NCI-H146 treated with DMSO at 0.1 percent for 48 hours (cell line): ENCODE measurements around the gene NUDT14.

Source experiments
- DNase-seq: peaks from one replicate; lab custom pipeline; 2025; ENCODE audit not compliant: unreplicated experiment; lab: John Stamatoyannopoulos, UW

NUDT14 gene

DNA sequence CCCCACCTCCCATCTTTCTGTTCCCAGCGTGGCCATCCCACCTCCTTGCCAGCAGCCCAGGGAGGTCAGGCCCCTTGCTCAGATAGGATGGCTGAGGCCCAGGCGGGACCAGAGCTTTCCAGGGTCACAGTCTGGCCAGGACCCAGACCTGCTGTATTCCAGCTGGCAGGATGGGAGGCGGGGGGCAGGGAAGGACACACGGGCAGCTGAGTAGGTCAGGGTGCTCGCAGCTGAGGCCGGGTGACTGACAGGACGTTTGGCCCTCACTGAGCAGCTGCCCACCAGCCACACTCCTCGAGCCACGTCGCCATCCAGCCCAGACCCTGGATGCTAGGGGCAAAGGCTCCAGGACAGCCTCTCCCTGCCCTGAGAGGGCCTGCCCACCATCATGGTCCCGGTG, 4.0 kb downstream of the NUDT14 start:
- no peak for DNase-seq

DNA sequence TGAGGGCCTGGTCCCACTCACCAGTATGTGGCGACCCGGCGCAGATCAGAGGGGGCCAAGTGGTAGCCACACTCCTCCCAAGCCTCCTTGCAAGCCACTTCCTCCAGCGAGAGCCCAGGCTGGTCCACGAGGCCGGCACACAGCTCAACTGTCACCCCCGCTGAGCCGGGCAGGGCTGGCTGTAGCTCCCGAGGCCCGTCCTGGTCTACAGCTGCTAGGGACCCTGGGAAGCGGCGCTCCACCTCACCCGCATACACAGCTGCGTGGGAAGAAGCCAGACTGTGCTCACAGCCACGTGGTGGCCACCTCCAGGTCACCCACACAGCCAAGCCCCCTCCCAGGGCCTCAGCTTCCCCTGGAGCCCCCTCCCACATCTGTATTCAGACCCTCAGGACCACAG, 4.6 kb downstream of the NUDT14 start:
- no peak for DNase-seq

DNA sequence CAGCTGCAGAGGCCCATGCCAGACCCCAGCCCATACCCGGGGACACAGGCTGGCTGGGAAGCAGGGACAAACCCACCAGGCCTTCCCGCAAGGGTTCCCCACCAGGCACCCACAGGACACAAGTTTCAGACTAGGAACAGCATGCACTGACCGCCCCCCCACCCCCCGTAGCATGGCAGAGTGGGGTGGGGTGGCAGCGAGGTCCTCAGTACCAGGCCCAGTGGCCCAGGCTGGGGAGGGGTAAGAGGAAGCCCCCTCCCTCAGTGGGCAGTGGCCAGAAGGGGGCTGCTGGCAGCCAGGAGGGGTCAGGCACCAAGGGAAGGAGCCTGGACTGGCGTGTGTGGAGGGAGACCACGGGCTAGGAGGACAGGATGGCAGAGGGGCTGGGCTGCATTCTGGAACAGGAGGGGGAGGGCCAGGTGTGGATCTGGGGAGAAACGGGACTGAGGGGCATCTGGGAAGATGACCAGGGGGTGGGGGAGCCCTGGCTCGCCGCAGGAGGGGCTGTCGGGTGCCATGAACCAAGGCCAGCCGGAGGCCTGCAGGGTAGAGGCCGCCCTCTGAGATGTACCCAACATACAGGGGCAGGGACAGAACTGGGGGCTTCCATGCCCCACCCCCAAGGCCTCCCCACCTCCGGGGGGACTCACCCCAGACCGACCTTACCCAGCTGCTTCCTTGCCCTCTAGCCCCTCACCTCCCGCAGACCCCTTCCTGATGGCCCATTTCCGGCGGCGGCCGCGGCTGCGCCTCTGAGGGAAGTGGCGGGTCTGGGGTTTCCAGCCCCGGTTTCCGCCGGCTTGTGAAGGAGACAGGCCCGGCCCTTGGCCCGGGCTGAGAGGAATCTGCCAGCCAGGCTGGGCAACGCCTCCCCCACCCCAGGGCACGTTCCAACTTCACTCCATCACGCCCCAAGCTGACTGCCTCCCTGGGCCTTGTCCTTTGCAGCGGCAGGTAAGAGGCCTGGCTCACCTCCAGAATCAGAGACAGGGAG, 6.9 kb downstream of the NUDT14 start:
- no peak for DNase-seq

DNA sequence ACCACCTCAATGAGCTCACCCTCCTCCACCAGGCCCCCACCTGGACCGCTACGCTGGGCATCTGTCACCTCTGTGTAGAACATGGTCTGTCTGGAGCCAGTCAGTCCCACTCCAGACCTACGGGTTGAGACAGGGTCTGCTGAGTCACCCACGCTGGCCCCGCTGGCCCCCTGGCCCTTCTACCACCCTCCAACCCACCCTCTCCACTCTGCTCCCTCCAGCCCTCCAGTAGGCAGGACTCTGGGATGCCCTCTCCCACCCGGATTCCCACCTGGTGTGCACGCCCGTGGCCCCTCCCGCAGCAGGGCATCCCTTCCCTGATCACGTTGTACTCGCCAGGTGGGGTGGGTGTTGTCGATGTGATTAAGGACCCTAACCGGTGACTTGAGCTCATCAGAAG, 8.0 kb downstream of the NUDT14 start:
- no peak for DNase-seq

DNA sequence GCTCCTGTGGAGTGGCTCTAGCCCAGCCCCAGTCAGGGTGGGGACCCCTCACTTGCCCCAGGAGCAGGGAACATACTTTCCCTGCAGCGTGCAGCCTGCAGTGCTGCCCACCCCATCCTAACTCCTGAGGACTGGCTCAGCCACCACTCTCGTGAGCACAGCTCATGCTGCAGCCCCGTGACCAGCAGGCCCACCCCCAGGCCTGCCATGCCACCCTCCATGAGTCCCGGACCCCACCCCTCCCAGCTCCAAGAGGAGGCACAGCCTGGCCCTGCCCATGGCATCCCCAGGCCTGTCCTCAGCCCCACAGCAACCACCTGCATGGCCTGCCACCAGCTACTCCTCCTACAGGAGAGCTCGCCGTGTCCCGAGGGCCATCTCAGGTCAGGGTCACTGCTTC, 8.6 kb downstream of the NUDT14 start:
- no peak for DNase-seq

DNA sequence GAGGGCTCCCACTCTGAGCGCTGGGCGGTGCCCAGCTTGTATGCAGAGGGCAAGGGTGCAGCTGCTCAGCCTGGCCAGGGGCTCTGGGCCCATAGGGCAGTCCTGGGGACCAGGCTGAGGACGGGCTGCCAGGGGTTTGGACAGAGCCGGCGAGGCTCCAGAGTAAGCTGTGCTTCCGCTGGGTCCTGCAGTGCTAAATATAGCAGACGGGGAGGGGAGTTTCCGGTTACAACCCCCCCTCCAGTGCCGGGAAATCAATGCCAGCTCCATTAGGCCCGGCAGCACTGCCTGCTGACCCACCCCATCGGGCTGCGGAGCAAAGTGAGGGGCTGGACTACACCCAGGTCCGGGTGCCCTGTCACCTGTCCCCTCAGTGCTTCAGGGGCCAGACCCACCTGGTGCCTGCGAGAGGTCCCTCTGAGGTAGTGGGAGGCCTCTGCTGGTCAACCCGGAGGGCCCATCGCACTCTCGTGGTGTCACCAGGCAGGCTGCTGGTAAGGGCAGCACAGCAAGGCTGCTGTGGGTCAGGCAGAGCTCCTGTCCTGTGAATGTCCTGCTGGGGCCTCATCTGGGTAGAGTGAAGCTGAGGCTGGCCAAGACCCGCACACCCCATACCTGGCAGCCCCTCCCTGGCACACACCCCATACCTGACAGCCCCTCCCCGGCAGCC, 10.0 kb downstream of the NUDT14 start:
- DNase-seq = peak; percentile 43

DNA sequence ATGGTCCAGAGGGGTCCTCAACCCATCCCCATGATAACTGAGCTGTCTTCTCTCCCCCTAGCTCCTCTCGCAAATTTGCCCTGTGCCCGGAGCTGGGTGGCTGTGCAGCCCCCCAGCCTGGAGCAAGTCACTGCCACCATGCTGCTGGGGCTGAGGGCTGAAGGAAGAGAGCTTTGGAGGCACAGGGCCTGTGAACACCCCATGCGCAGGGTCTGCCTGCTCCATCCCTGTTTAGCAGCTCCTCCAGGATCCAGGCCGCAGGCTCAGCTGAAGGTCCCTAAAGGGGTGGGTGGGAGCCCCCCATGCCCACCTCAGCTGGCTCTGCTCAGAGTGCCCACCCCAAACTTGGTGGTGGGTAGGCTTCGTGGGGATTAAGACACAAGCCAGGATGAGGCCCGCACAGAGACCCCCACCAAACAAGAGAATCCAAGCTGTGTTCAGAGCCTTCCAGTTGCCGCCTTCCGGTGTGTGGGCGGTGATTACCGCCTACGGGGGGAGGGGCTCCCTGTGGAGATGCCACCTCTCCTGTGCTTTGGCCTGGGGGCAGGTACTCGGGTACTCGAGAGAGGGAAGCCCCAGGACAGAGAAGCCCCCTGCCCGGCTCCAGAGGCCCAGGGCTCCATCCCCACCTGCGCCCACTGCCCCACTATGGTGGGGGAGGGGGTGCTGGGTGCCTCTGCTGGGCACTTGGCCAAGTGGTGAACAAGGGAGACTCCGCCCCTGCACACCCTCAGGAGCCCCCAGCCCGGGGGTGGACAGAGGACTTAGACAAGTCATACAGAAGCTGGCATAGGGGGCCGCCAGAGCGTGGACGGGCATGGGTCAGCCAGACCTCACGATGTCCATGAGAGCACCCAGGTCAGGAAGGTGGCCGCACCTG, 11.1 kb downstream of the NUDT14 start:
- no peak for DNase-seq

DNA sequence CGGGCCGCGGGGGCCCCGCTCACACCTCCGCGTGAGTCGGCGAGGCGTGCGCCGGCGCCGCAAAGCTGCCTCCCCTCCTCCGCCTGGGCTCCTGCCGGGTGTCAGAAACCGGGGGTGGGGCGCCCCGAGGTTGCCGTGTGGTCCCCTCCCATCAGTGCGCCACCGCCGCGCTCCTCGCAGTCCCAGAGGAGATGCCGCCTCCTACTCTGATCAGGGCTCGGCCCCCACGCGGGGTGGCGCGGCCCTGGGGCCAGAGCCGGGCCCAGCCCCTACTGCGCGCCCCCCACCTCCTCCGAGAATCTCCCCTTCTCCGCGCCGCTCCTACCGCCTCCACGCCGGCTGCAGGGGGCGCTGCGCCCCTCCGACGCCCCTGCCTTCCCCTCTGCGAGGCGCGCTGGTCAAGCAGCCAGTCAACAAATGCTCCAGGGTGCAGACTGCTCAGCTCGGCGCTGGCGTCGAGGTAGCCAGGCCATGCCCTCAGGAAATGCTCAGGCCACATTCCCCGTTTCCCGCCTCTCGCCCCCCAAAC, 12.1 kb downstream of the NUDT14 start:
- no peak for DNase-seq

DNA sequence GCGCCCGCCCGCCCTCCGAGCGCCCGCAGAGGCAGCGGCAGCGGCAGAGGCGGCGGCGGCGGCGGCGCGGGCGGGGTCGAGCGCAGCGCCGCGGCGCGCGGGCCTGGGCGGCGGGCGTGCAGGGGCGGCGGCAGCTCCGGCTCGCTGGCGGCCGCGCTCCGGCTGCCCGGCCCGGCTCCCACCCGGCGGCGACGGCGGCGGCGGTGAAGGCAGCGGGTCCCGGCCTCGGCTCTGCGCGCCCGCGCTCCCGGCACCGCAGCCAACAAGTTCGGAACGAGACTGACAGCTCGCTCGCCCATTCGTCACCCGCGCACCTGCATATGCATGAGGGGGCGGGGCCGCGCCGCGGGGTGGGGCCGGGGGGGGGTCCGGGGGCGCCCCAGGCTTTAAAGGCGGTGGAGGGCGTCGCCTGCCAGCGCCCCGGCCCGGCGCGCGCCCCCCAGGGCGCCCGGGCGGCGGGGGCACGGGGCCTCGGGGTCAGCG, 12.6 kb downstream of the NUDT14 start, which contains the start of gene JAG2:
Gene JAG2, minus strand, starts transcription at position 281 of the 483 bp plus-strand sequence. CDS start 356 bp downstream, outside the sequence.
- DNase-seq = no peak

DNA sequence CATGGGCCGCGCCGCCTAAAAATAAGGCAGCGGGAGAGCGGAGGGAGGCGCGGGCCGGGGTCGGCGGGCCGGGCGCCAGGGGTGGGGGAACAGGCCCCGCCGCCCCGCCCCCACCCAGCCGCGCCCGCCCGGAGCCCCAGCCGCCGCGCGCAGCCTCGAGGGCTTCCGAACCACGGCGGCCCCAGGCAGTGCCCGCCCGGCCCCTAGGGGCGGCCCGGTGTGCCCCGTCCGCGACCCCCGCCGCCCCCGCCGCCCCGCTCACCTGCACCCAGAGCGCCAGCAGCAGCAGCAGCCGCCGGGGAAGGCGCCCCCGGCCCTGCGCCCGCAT, 13.1 kb downstream of the NUDT14 start:
- no peak for DNase-seq

DNA sequence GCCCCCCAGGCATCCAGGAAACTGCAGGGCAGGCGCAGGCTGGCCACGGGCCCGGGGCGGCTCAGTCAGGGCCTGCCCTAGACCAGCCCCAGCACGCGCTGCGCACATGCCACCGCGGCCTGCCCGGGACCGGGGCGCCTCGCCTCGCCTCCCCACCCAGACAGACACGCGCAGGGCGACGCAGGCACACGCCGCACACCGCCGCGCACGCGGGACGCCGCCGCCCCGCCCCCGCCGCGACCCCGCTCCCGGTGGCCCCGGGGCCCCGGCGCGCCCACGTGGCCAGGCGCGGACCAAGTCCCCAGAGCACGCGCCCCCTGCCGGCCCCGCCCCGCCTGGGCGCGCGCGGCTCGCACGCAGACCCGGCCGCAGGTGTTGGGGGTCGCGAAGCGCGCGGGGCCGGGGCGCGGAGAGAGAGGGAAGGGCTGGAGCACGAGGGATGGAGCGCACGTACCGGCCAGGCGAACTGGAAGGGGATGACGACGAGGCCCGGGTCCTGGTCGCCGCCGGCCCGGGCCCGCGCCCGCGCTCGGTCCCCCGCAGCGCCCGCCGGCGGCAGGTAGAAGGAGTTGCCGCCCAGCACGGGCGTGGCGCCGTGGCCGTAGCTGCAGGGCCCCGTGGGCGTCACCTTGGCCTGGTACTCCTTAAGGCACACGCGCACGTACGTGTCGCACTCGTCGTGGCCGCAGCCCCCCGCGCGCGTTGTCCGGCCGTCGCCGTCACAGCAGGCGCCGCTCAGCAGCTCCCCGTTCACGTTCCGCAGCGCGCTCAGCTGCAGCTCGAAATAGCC, 13.6 kb downstream of the NUDT14 start:
- no peak for DNase-seq

DNA sequence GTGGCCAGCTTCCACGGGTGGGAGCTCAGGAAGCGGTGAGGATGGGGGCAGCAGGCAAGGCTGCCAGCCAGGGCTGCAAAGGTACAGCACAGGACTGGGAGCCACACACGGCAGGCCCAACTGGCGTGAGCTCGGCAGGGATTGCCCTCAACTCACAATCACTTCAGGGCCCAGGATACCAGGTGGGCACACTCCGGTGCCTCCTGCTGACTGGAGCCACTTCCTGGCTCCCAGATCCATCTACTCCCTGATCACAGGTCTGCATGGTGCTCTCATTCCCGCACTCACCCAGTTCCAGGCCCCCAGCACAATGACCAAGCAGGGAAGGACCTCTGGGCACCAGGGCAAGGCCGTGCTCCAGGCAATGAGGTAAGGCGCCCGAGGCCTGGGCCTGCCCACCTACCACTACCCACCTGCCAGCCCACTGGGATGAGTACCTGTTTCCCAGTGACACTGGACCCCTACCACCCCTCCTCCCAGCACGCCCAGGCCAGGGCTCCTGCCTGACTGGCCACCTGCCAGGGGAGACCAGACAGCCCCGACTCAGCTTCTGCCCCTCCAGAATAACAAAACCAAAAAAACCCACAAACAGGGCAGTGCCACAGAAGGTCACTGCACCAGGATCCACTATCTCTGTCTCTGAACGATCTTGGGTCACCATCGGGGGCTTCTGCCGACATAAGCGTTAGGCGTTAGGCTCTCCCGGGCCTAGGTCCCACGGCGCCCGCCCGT, 14.4 kb downstream of the NUDT14 start:
- no peak for DNase-seq

DNA sequence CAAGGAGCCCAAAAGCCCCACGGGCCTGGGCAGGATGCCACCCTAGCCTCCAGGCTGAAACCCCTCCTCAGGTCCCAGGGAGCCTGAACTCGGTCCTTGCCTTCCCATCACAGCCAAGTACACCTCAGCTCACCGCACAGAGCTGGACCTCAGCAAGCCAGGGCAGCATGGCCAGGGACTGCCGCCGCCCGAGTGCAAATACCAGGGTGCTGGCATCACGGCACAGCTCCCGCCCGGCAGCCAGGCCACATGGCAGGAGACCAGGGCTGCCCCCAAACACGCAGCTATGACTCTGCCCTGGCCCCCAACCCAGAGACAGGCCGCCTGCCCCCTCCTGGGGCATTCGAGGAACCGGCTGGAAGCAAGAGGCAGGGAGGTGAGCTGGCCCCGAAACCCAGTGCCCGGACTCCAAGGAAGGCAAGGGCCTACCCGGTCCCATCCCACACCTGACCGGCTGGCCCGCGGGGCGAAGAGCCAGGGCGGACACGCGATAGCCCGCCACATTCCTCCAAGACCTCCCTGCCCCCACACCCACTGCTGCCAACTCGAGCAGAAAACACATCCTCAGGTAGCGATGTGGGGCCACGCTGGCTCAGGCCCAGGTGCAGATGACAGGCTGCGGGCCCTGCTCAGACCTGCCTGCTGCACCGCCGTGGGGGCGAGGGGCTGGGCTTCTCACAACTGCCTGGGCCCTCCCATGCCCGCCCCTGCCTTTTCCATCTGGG, 15.2 kb downstream of the NUDT14 start:
- no peak for DNase-seq

DNA sequence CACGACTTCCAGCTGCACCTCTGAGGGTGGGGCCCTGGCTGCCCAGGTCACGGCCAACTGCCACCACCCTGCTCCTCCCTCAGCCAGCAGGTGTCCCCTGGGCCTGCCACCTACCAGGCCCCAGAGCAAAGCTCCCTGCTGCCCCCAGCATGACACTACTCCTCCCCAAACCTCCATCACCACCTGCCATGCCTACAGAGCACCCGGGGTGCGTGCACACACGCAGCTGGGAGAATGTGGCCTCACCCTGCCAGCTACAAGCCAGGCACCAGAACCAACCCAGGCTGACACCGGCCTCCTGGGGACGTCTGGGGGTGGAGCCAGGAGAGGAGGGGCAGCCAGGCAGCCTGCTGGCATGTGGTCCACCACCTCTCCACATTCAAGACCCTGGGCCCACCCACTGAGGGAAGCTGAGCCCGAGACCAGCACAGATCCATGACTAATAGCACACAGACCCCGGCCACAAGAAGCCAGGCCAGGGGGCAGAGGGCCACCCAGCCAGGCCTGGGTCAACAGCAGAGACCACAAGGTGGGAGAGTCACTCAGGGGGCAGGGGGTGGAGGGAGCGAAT, 15.9 kb downstream of the NUDT14 start:
- DNase-seq = peak; percentile 95

DNA sequence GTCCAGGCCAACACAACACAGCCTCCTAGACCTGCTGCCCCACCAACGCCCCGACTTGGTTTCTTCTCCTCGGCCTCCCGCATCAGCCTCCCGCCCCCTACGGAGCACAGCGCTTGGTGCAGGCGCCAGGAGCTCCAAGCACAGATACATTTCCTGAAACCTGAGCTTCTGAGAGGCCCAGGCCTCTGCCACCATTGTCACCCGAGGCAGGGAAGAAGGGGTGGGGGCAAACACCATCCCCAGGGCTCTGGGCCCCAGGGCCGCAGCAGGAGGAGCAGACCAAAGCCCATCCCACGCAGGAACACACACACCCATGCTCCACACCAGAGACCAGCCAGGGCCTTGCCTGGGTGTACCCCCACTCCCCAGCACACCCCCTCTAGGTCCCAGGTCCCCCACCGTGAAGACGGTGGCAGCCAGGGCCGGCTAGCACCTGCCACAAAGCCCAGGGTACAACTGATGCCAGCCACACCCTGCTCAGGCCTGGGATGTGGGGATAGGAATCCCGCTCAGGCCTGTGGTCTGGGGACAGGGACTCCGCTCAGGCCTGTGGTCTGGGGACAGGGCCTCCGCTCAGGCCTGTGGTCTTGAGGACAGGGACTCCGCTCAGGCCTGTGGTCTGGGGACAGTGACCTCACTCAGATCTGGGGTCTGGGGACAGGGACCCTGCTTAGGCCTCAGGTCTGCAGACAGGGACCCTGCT, 17.9 kb downstream of the NUDT14 start:
- no peak for DNase-seq

DNA sequence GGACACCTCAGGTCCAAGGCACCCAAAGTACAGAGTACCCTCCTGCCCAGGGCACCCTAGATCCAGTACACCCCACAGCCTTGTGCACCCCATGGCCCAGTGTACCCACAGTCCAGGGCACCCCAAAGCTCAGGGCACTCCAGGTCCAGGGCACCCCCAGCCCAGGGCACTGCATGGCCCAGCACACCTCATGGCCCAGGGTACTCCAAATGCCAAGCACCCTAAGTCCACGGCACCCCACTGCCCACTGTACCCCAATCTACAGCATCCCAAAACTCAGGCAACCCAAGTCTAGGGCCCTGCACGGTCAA, 18.5 kb downstream of the NUDT14 start:
- no peak for DNase-seq

DNA sequence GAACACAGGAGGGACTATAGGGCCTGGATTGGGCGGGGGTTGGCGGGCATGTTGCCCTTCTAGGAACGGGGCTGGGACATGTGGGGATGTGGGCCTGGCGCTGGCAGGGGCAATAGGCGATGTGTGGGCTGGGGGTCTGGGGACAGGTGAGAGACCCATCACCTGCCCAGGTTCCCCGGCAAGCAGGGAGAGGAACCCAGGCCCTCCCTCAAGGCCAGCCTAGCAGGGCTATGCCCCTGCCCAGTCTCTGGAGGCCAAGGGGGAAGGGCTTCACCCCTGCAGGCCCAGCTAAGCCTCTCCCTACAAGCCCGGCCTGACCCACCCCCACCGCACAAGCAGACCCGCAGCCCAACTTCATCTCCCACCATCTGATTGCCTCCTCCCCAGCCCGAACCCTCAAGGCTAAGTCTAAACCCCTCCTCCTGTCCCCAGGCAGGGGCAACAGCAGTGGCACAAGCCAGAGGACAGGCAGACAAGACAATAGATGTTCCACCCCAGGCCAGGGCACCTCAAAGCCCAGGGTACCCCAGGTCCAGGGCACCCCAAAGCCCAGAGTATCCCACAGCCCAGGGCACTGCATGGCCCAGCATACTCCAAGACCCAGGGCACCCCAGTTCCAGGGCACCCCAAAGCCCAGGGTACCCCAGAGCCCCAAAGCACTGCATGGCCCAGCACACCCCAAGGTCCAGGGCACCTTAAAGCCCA, 19.0 kb downstream of the NUDT14 start:
- DNase-seq = no peak
